GM23248 (cell line): ENCODE results near the gene OAF. TPM values are rescaled to one million over a fixed set of nuclear protein-coding genes. Genes with fewer than 3 reads are reported as not detected.
A peak's percentile ranks its signal among the peaks of the same experiment; 100 is the strongest.

Experiments
- DNase-seq: peaks from one replicate; pipeline ENCODE4 v3.0.0-alpha.2; 2015
- H2AFZ ChIP-seq: fragments of 200-600 bp; sonication (generic); 2 replicates; pipeline ENCODE4 v1.6.1; 2016; ENCODE audit warnings: antibody characterized with exemption
- H3F3A ChIP-seq: fragments of 200-600 bp; sonication (generic); 2 replicates; pipeline ENCODE4 v1.6.1; 2016; ENCODE audit warnings: mild to moderate bottlenecking, antibody characterized with exemption, mixed run types; ENCODE audit not compliant: insufficient read depth
- H3K27ac ChIP-seq: fragments of 200-600 bp; sonication (generic); 2 replicates; pipeline ENCODE4 v1.5.1; 2016; ENCODE audit warnings: mild to moderate bottlenecking
- H3K27me3 ChIP-seq: fragments of 200-600 bp; sonication (generic); replicated peaks from 2 replicates; pipeline ENCODE4 v1.6.1; 2016; ENCODE audit warnings: mild to moderate bottlenecking; ENCODE audit not compliant: insufficient read depth
- H3K36me3 ChIP-seq: fragments of 200-600 bp; sonication (generic); 2 replicates; pipeline ENCODE4 v1.6.1; 2016; ENCODE audit warnings: low read depth, mild to moderate bottlenecking
- H3K4me1 ChIP-seq: fragments of 200-600 bp; sonication (generic); 2 replicates; pipeline ENCODE4 v1.6.1; 2016; ENCODE audit warnings: mild to moderate bottlenecking; ENCODE audit not compliant: insufficient read depth
- H3K4me2 ChIP-seq: fragments of 200-600 bp; sonication (generic); one replicate; pipeline ENCODE4 v1.6.1; 2016; ENCODE audit warnings: mild to moderate bottlenecking; ENCODE audit not compliant: unreplicated experiment
- H3K4me3 ChIP-seq: fragments of 200-600 bp; sonication (generic); 2 replicates; pipeline ENCODE4 v1.5.1; 2016; ENCODE audit warnings: mild to moderate bottlenecking
- H3K79me2 ChIP-seq: fragments of 200-600 bp; sonication (generic); 2 replicates; pipeline ENCODE4 v1.6.1; 2016; ENCODE audit warnings: mild to moderate bottlenecking; ENCODE audit not compliant: insufficient read depth
- H3K9ac ChIP-seq: fragments of 200-600 bp; sonication (generic); 2 replicates; pipeline ENCODE4 v1.6.1; 2016; ENCODE audit warnings: mild to moderate bottlenecking
- H3K9me2 ChIP-seq: fragments of 200-600 bp; sonication (generic); 2 replicates; pipeline ENCODE4 v1.6.1; 2016; ENCODE audit warnings: mixed run types, mild to moderate bottlenecking, moderate library complexity; ENCODE audit not compliant: insufficient read depth
- H3K9me3 ChIP-seq: fragments of 200-600 bp; sonication (generic); one replicate; pipeline ENCODE4 v1.6.1; 2017; ENCODE audit warnings: low read depth
- H4K20me1 ChIP-seq: fragments of 200-600 bp; sonication (generic); 2 replicates; pipeline ENCODE4 v1.6.0; 2016; ENCODE audit not compliant: insufficient read depth
- EZH2 ChIP-seq: fragments of 200-600 bp; sonication (generic); IDR thresholded peaks from 2 replicates; pipeline ENCODE4 v1.6.1; 2018; ENCODE audit warnings: antibody characterized with exemption, mild to moderate bottlenecking; ENCODE audit not compliant: insufficient read depth, poor library complexity, severe bottlenecking
- EZH2phosphoT487 ChIP-seq: fragments of 200-600 bp; sonication (generic); IDR thresholded peaks from 2 replicates; pipeline ENCODE4 v1.6.1; 2018; ENCODE audit warnings: antibody characterized with exemption, moderate library complexity, mild to moderate bottlenecking, low read depth; ENCODE audit not compliant: insufficient read depth
- WGBS, 2 experiments: methylation state at CpG; one replicate each; pipeline ENCODE4 v1.1.6; 2015 to 2017; ENCODE audit warnings: low lambda C conversion rate in 2 of 2, low coverage in 1 of 2; ENCODE audit errors: missing lambda C conversion rate in 2 of 2; 5-methylcytosine and 5-hydroxymethylcytosine counted together
- in situ Hi-C: fragments of 300-500 bp; cut with MboI; formaldehyde crosslinking; loops from 2 replicates; pipeline ENCODE4 v1.15.0; 2020
- polyA plus RNA-seq: library from polyadenylated mRNA; unstranded; fragments of >200 nt; fragmentation: Nextera tagmentation; extraction: Ambion mirVana; gene quantifications from 2 replicates; pipeline ENCODE4 v1.2.1, GENCODE V29; 2016
- total RNA-seq: library from RNA; depleted of rRNA; stranded (reverse); fragments of >200 nt; shearing (Covaris generic); gene quantifications from 2 replicates; pipeline ENCODE4 v1.2.3, GENCODE V29; 2014

Gene OAF
- total and polyA plus RNA-seq, 2 experiments from 2014 or later = 80.0 to 116 TPM

GRCh38 chr11:120230433-120231071, 19.7 kb downstream of the OAF start:
- Histone ChIP-seq H3K4me2 (no peak overlapping the region), H3K9me3 (no peaks in the 10 kb centered on the region), H3K27ac (no peak overlapping the region), H3K27me3 (peaks cover 3% of the 10 kb centered on the region; the same call in 1 of the 2 replicates), H3K4me3 (no peak overlapping the region), H2AFZ (no peak overlapping the region), H3K36me3 (peaks cover 3% of the 10 kb centered on the region; the same call in 1 of the 2 replicates), H3K9me2 (no peaks in the 10 kb centered on the region), H3F3A (no peaks in the 10 kb centered on the region), H3K4me1 (no peaks in the 10 kb centered on the region), H4K20me1 (no peaks in the 10 kb centered on the region), H3K9ac (no peak overlapping the region), H3K79me2 (no peaks in the 10 kb centered on the region)
- in situ Hi-C loops = no loop called here
- 71 to 78% methylated on average over 5 of the region's 5 CpGs for WGBS, 2 experiments
- TF ChIP-seq EZH2phosphoT487 (no peak), EZH2 (no peak)
- no peak for DNase-seq

- H3K27ac ChIP-seq = no peak overlapping the region
- no peak for TF ChIP-seq EZH2phosphoT487
- no peak for TF ChIP-seq EZH2
- WGBS, 2 experiments = 14 to 39% methylated on average over 1 to 3 of the region's 4 CpGs
Observed at GRCh38 chr11:120231963-120232362, 21.1 kb downstream of the OAF start.

GRCh38 chr11:120233207-120233803, 22.5 kb downstream of the OAF start:
- H2AFZ ChIP-seq = no peak overlapping the region
- no peak overlapping the region for H3K4me2 ChIP-seq
- TF ChIP-seq EZH2phosphoT487 (no peak), EZH2 (no peak)
- H3F3A ChIP-seq = peaks cover 7% of the 10 kb centered on the region
- in situ Hi-C loops = no loop called here
- WGBS, 2 experiments = 78 to 81% methylated on average over 9 of the region's 9 CpGs
- H3K4me3 ChIP-seq = no peak overlapping the region
- H3K9ac ChIP-seq = no peak overlapping the region
- H3K79me2 ChIP-seq = no peaks in the 10 kb centered on the region
- no peaks in the 10 kb centered on the region for H3K9me3 ChIP-seq
- H3K9me2 ChIP-seq = no peaks in the 10 kb centered on the region
- H3K27ac ChIP-seq = no peak overlapping the region
- H3K36me3 ChIP-seq = no peaks in the 10 kb centered on the region
- H3K27me3 ChIP-seq = peaks cover 3% of the 10 kb centered on the region
- DNase-seq = no peak
- H4K20me1 ChIP-seq = no peaks in the 10 kb centered on the region
- H3K4me1 ChIP-seq = no peaks in the 10 kb centered on the region

More at GRCh38 chr11:120231963-120232362, 21.1 kb downstream of the OAF start:
- peaks cover 6% of the 10 kb centered on the region for H3F3A ChIP-seq
- H3K4me2 ChIP-seq = no peak overlapping the region
- no peak overlapping the region for H2AFZ ChIP-seq
- peak; percentile 26 for DNase-seq
- H3K79me2 ChIP-seq = no peaks in the 10 kb centered on the region
- H3K4me3 ChIP-seq = no peak overlapping the region
- peaks cover 3% of the 10 kb centered on the region; the same call in 1 of the 2 replicates for H3K36me3 ChIP-seq
- peaks cover 3% of the 10 kb centered on the region; the same call in 1 of the 2 replicates for H3K27me3 ChIP-seq
- H3K9ac ChIP-seq = no peak overlapping the region
- no peaks in the 10 kb centered on the region for H3K9me2 ChIP-seq
- H3K9me3 ChIP-seq = no peaks in the 10 kb centered on the region
- no peaks in the 10 kb centered on the region for H3K4me1 ChIP-seq
- in situ Hi-C loops = no loop called here
- no peaks in the 10 kb centered on the region for H4K20me1 ChIP-seq

GRCh38 chr11:120235024-120235628, 24.3 kb downstream of the OAF start:
- Histone ChIP-seq H3K36me3 (no peaks in the 10 kb centered on the region), H3K79me2 (no peaks in the 10 kb centered on the region), H4K20me1 (no peaks in the 10 kb centered on the region), H3K4me2 (no peak overlapping the region), H2AFZ (no peak overlapping the region), H3K4me1 (no peaks in the 10 kb centered on the region), H3F3A (peaks cover 7% of the 10 kb centered on the region), H3K27ac (no peak overlapping the region), H3K27me3 (peaks cover 17% of the 10 kb centered on the region), H3K9ac (no peak overlapping the region), H3K9me2 (no peaks in the 10 kb centered on the region), H3K4me3 (no peak overlapping the region), H3K9me3 (no peaks in the 10 kb centered on the region)
- in situ Hi-C loops = loop anchor here (5.0 kb wide), 1 partner anchor 62 kb away; no protein-coding TSS in a partner anchor
- TF ChIP-seq EZH2 (no peak), EZH2phosphoT487 (no peak)
- 30 to 36% methylated on average over 8 of the region's 8 CpGs for WGBS, 2 experiments
- DNase-seq = peak; percentile 56
